Thyroid gland (tissue), 4 donors: Measurements from ENCODE around the gene RDH13. TPM values are rescaled to one million over a fixed set of nuclear protein-coding genes. Genes with fewer than 3 reads are reported as not detected.

ENCODE experiments used
- DNase-seq, 2 donors: peaks; one replicate each; pipeline ENCODE4 v3.0.0-alpha.2; 2019
- H3K27ac ChIP-seq, 3 donors: fragments of 200-600 bp; sonication (generic); 1 replicate in 2 of 3; 2 replicates in 1 of 3; pipeline ENCODE4 v1.5.1; 2016 to 2019; ENCODE audit warnings: mild to moderate bottlenecking in 1 of 3, moderate library complexity in 1 of 3
- H3K27me3 ChIP-seq: fragments of 200-600 bp; sonication (generic); one replicate; pipeline ENCODE4 v1.5.1; 2019
- H3K36me3 ChIP-seq, 2 donors: fragments of 200-600 bp; sonication (generic); one replicate each; pipeline ENCODE4 v1.5.1; 2016 to 2019
- H3K4me1 ChIP-seq, 2 donors: fragments of 200-600 bp; sonication (generic); one replicate each; pipeline ENCODE4 v1.5.1; 2017 to 2019
- H3K4me3 ChIP-seq, 3 donors: fragments of 200-600 bp; sonication (generic); replicated peaks in 1 of 3; 1 replicate in 2 of 3; 2 replicates in 1 of 3; pipeline ENCODE4 v1.5.1; 2016; ENCODE audit warnings: mild to moderate bottlenecking in 1 of 3
- H3K9me3 ChIP-seq: fragments of 200-600 bp; sonication (generic); one replicate; pipeline ENCODE4 v1.5.1; 2017
- POLR2A ChIP-seq, 2 donors: fragments of 450-650 bp; IDR thresholded peaks; one replicate each; pipeline ENCODE4 v1.6.1; 2017; ENCODE audit warnings: antibody characterized with exemption in 2 of 2, mild to moderate bottlenecking in 2 of 2, moderate library complexity in 1 of 2
- WGBS, 2 donors: methylation state at CpG; one replicate each; pipeline ENCODE4 v1.1.5; 2017; 5-methylcytosine and 5-hydroxymethylcytosine counted together
- intact Hi-C: fragments of 100-400 bp; cut with DNase I; formaldehyde crosslinking; loops from one replicate; pipeline ENCODE4 v1.15.1; 2023
- total RNA-seq, 4 donors: library from RNA; depleted of rRNA; stranded (reverse); fragments of >200 nt; gene quantifications; one replicate each; pipeline ENCODE4 v1.2.3, GENCODE V29; 2016
- TF ChIP-seq, protein P1 (sequence below), 6 experiments: fragments of 200-600 bp in 3 of 6; fragments of 450-650 bp in 3 of 6; sonication (generic) in 3 of 6; IDR thresholded peaks; one replicate each; pipeline ENCODE4 v1.5.1; 2016 to 2019; ENCODE audit warnings: antibody characterized with exemption in 6 of 6, mild to moderate bottlenecking in 2 of 6, inconsistent platforms in 1 of 6, moderate library complexity in 1 of 6

Gene RDH13
- total RNA-seq, 4 donors from 2014 or later = 35.7 to 44.1 (median 38.3) TPM

- intact Hi-C loops = no loop called here
- 96 to 98% methylated on average over 9 of the region's 9 CpGs for WGBS, 2 donors
- H3K4me3 ChIP-seq = no peak overlapping the region
- no peaks in the 10 kb centered on the region for H3K9me3 ChIP-seq
- H3K36me3 ChIP-seq = peaks cover 29 to 53% of the 10 kb centered on the region in 2 donors
- no peaks in the 10 kb centered on the region for H3K27me3 ChIP-seq
- H3K27ac ChIP-seq = no peak overlapping the region
- no peak for DNase-seq
- peaks cover 2 to 4% of the 10 kb centered on the region in 2 donors for H3K4me1 ChIP-seq
- TF ChIP-seq, protein P1, sequence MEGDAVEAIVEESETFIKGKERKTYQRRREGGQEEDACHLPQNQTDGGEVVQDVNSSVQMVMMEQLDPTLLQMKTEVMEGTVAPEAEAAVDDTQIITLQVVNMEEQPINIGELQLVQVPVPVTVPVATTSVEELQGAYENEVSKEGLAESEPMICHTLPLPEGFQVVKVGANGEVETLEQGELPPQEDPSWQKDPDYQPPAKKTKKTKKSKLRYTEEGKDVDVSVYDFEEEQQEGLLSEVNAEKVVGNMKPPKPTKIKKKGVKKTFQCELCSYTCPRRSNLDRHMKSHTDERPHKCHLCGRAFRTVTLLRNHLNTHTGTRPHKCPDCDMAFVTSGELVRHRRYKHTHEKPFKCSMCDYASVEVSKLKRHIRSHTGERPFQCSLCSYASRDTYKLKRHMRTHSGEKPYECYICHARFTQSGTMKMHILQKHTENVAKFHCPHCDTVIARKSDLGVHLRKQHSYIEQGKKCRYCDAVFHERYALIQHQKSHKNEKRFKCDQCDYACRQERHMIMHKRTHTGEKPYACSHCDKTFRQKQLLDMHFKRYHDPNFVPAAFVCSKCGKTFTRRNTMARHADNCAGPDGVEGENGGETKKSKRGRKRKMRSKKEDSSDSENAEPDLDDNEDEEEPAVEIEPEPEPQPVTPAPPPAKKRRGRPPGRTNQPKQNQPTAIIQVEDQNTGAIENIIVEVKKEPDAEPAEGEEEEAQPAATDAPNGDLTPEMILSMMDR (IDR thresholded peaks at IDR 0.05) = no peak
- TF ChIP-seq POLR2A (IDR thresholded peaks at IDR 0.05) = no peak
Observed at GRCh38 chr19:55056827-55057226, 6.1 kb downstream of the RDH13 start.

- no peaks in the 10 kb centered on the region for H3K9me3 ChIP-seq
- intact Hi-C loops = no loop called here
- H3K27ac ChIP-seq = no peak overlapping the region
- no peak overlapping the region for H3K4me3 ChIP-seq
- no peak for DNase-seq
- peaks cover 31 to 56% of the 10 kb centered on the region in 2 donors for H3K36me3 ChIP-seq
- no peaks in the 10 kb centered on the region for H3K27me3 ChIP-seq
- H3K4me1 ChIP-seq = no peaks in the 10 kb centered on the region
- TF ChIP-seq POLR2A (IDR thresholded peaks at IDR 0.05) = no peak
- TF ChIP-seq, protein P1 (IDR thresholded peaks at IDR 0.05) = no peak
- WGBS, 2 donors = 80 to 97% methylated on average over 7 of the region's 7 CpGs
Observed at GRCh38 chr19:55053735-55054134, 9.2 kb downstream of the RDH13 start.

DNA sequence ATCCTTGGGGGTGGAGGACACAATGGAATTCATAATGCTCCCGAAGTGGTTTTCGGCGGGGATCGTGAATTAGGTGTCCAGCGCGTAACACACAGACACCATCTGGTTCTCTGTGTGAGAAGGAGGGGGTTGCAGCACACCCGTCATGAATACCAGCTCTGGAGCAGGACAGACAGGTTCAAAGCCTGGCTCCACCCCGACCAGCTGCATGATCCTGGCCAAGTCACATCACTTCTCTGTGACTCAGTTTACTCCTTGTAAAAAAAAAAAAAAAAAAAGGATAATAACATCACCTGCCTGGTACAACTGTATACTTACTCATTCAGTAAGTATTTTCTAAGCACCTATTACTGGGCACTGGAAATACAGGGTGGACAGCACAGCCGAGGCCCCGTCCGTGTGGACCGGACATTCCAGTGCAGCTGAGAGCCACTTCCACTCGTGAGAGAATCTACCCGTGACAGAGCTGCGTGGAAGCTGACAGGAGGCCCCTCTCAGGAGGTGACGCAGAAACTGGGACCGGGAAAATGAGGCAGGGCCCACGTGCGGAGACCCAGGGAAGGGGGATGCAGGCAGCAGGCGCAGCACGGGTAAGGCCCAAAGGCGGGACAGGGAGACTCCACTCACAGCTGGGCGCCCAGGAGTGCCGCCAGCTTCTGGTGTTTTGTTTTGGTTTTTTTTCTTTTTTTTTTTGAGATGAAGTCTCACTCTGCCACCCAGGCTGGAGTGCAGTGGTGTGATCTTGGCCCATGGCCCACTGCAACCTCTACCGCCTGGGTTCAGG, 12.0 kb downstream of the RDH13 start:
- intact Hi-C loops = no loop called here
- H3K4me3 ChIP-seq = no peak overlapping the region
- no peak for DNase-seq
- H3K4me1 ChIP-seq = no peaks in the 10 kb centered on the region
- H3K27ac ChIP-seq = no peak overlapping the region
- H3K27me3 ChIP-seq = no peaks in the 10 kb centered on the region
- H3K9me3 ChIP-seq = no peaks in the 10 kb centered on the region
- WGBS, 2 donors = 89 to 90% methylated on average over 25 of the region's 25 CpGs
- TF ChIP-seq POLR2A (IDR thresholded peaks at IDR 0.05) = no peak
- TF ChIP-seq, protein P1 (IDR thresholded peaks at IDR 0.05) = no peak
- H3K36me3 ChIP-seq = peaks cover 37 to 59% of the 10 kb centered on the region in 2 donors

DNA sequence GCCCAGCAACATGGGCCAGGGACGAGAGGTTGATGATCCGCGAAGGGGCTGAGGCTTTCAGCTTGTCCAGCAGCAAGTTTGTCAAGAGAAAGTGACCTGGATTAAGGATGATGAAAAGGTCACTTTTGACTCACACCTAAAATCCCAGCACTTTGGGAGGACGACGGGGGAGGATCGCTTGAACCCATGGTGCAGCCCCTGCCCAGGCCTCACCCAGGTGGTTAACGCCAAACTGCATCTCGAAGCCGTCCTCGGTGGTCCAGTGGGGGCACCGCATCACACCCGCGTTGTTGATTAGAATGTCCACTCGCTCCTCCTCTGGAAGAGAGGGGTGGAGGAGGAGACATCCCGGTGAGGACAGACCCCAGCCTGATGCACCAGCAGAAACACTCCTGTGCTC, 14.5 kb downstream of the RDH13 start:
- H3K27ac ChIP-seq = no peak overlapping the region
- H3K4me1 ChIP-seq = no peaks in the 10 kb centered on the region
- intact Hi-C loops = no loop called here
- no peaks in the 10 kb centered on the region for H3K27me3 ChIP-seq
- peaks cover 44 to 58% of the 10 kb centered on the region in 2 donors for H3K36me3 ChIP-seq
- no peak overlapping the region for H3K4me3 ChIP-seq
- 90 to 94% methylated on average over 15 of the region's 15 CpGs for WGBS, 2 donors
- DNase-seq = no peak
- no peak for TF ChIP-seq POLR2A (IDR thresholded peaks at IDR 0.05)
- TF ChIP-seq, protein P1 (IDR thresholded peaks at IDR 0.05) = no peak
- H3K9me3 ChIP-seq = no peaks in the 10 kb centered on the region

- no peak overlapping the region for H3K27ac ChIP-seq
- H3K36me3 ChIP-seq = peaks cover 44 to 58% of the 10 kb centered on the region in 2 donors
- DNase-seq = no peak
- intact Hi-C loops = no loop called here
- WGBS, 2 donors = 91 to 95% methylated on average over 8 to 12 of the region's 12 CpGs
- TF ChIP-seq POLR2A (IDR thresholded peaks at IDR 0.05) = no peak
- TF ChIP-seq, protein P1 (IDR thresholded peaks at IDR 0.05) = no peak
- H3K4me1 ChIP-seq = no peaks in the 10 kb centered on the region
- no peak overlapping the region for H3K4me3 ChIP-seq
- H3K27me3 ChIP-seq = no peaks in the 10 kb centered on the region
- no peaks in the 10 kb centered on the region for H3K9me3 ChIP-seq
Observed at GRCh38 chr19:55047951-55048350, 15.0 kb downstream of the RDH13 start.
